SK-N-MC (cell line): ENCODE results near the gene TARBP1.

Experiments
- EZH2 ChIP-seq: fragments of 200-600 bp; sonication (generic); IDR thresholded peaks from one replicate; pipeline ENCODE4 v1.6.1; 2017; ENCODE audit warnings: antibody characterized with exemption
- FOXP2 ChIP-seq: optimal IDR thresholded peaks from 2 replicates; pipeline ENCODE3; 2011; ENCODE audit warnings: mild to moderate bottlenecking, moderate library complexity; ENCODE audit not compliant: insufficient read depth; ENCODE audit errors: extremely low read length, control extremely low read depth
- POLR2AphosphoS5 ChIP-seq: IDR thresholded peaks from 2 replicates; pipeline ENCODE4 v1.6.1; 2012; ENCODE audit warnings: mild to moderate bottlenecking, low read depth, low read length, borderline replicate concordance

- TF ChIP-seq EZH2 (no peak), POLR2AphosphoS5 (no peak), FOXP2 (no peak)
Measured at GRCh38 chr1:234515411-234515810, 36.4 kb upstream of the TARBP1 start.
